22Rv1 (cell line): Measurements from ENCODE around the gene RPRD1A.

Experiments used
- CTCF ChIP-seq: fragments of 450-650 bp; IDR thresholded peaks from 2 replicates; pipeline ENCODE4 v1.5.1; 2017; ENCODE audit warnings: mild to moderate bottlenecking
- ZFX ChIP-seq: fragments of 450-650 bp; IDR thresholded peaks from 2 replicates; pipeline ENCODE4 v1.6.1; 2017; ENCODE audit warnings: antibody characterized with exemption, borderline replicate concordance

GRCh38 chr18:35973650-35974049 lies 93.7 kb downstream of the RPRD1A start:
- TF ChIP-seq CTCF (no peak), ZFX (no peak)
